GM12878 (cell line): ENCODE results near the gene PCDHGA5. TPM values are rescaled to one million over a fixed set of nuclear protein-coding genes. Genes with fewer than 3 reads are reported as not detected.
A peak's percentile ranks its signal among the peaks of the same experiment; 100 is the strongest.

ENCODE experiments used
- EED ChIP-seq: sonication (generic); IDR thresholded peaks from 2 replicates; pipeline ENCODE4 v1.6.1; 2016; ENCODE audit warnings: antibody characterized with exemption, low read depth
- JUND ChIP-seq: IDR thresholded peaks from 2 replicates; pipeline ENCODE4 v1.6.1; 2012; ENCODE audit warnings: low read depth, mild to moderate bottlenecking, low read length, improper control_type of control experiment, moderate library complexity
- POLR2A ChIP-seq: IDR thresholded peaks from 2 replicates; pipeline ENCODE4 v1.6.1; 2011; ENCODE audit warnings: low read depth, mild to moderate bottlenecking, low read length
- RAD21 ChIP-seq: IDR thresholded peaks from 2 replicates; pipeline ENCODE4 v1.6.1; 2011; ENCODE audit warnings: mild to moderate bottlenecking, low read depth, low read length, moderate library complexity; ENCODE audit not compliant: insufficient read depth
- SMC3 ChIP-seq: IDR thresholded peaks from 2 replicates; pipeline ENCODE4 v1.6.1; 2011; ENCODE audit warnings: low read length, improper control_type of control experiment, borderline replicate concordance
- TAF1 ChIP-seq: IDR thresholded peaks from 2 replicates; pipeline ENCODE4 v1.6.1; 2011; ENCODE audit warnings: mild to moderate bottlenecking, low read depth, low read length, borderline replicate concordance
- polyA plus RNA-seq, 11 experiments: library from polyadenylated mRNA; depleted of rRNA in 4 of 11; unstranded in 6 of 11; stranded (reverse) in 5 of 11; fragments of >200 nt; fragmentation: Nextera tagmentation in 4 of 11; fragmentation: Illumina TruSeq in 1 of 11; extraction: Ambion mirVana in 4 of 11; extraction: Trizol in 1 of 11; gene quantifications; 1 replicate in 1 of 11; 2 replicates in 10 of 11; pipeline versions ENCODE4 v1.2.1 to v1.2.3, GENCODE V29; 2011 to 2016; ENCODE audit warnings: inconsistent platforms in 2 of 11, missing spikeins in 2 of 11, low read depth in 1 of 11
- total RNA-seq, 4 experiments: library from RNA; depleted of rRNA in 3 of 4; stranded (reverse); fragments of >200 nt in 3 of 4; fragmentation: Illumina TruSeq in 1 of 4; extraction: Trizol in 1 of 4; gene quantifications; 2 replicates each; pipeline versions ENCODE4 v1.2.1 to v1.2.3, GENCODE V29; 2013 to 2021
- TF ChIP-seq, protein P1 (sequence below), 3 experiments: IDR thresholded peaks in 2 of 3; conservative IDR thresholded peaks in 1 of 3; 2 replicates each; pipeline ENCODE4 v1.5.1; 2011; ENCODE audit warnings: low read depth in 3 of 3, low read length in 3 of 3, mild to moderate bottlenecking in 3 of 3, control low read depth in 2 of 3, moderate library complexity in 2 of 3, inconsistent platforms in 1 of 3, mixed read lengths in 1 of 3; ENCODE audit not compliant: control insufficient read depth in 2 of 3, insufficient read depth in 1 of 3; ENCODE audit errors: extremely low read depth in 1 of 3
- TF ChIP-seq, protein P2 (sequence below): fragments of 450-650 bp; formaldehyde crosslinking; IDR thresholded peaks from 2 replicates; pipeline ENCODE4 v1.5.0; 2022; ENCODE audit warnings: mild to moderate bottlenecking, missing genetic modification characterization
- TF ChIP-seq, protein P3 (sequence below): fragments of 450-650 bp; IDR thresholded peaks from 2 replicates; pipeline ENCODE4 v1.6.1; 2017; ENCODE audit warnings: mild to moderate bottlenecking, moderate library complexity
- TF ChIP-seq, protein P4 (sequence below): fragments of 450-650 bp; conservative IDR thresholded peaks from 2 replicates; pipeline ENCODE4 v1.6.1; 2017; ENCODE audit warnings: mild to moderate bottlenecking, moderate library complexity
- TF ChIP-seq, protein P5 (sequence below): fragments of 450-650 bp; IDR thresholded peaks from 2 replicates; pipeline ENCODE4 v1.6.1; 2017; ENCODE audit warnings: mild to moderate bottlenecking, low read depth, inconsistent platforms; ENCODE audit not compliant: poor library complexity, severe bottlenecking

Gene PCDHGA5
- total and polyA plus RNA-seq, 10 of the 15 experiments (the other 5 are each of a cell fraction or from before 2014, with no cell fraction given) = 0.10 to 0.23 (median 0.16) TPM; not detected in 4

DNA sequence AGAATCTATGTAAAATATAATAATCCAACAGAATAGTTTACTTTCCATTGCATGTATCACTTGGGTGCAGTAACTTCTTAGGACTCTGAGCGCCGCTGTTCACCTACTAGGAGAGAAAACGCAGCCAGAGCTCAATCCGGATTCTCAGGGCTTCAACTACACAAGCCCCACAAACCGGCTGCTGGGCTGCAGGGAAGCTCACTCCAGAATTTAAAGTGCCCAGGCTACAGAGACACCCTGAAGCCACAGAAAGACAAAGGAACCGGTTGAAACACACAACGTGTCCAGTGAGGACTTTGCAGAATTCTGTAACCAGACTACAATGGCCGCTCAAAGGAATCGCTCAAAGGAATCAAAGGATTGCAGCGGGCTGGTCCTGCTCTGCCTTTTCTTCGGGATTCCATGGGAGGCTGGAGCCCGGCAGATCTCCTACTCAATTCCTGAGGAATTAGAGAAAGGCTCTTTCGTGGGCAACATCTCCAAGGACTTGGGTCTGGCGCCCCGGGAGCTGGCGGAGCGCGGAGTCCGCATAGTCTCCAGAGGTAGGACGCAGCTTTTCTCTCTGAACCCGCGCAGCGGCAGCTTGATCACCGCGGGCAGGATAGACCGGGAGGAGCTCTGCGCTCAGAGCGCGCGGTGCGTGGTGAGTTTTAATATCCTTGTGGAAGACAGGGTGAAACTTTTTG, 49.0 kb downstream of the PCDHGA5 start, which contains the start of gene PCDHGA10 (continued):
- TF ChIP-seq, protein P1, sequence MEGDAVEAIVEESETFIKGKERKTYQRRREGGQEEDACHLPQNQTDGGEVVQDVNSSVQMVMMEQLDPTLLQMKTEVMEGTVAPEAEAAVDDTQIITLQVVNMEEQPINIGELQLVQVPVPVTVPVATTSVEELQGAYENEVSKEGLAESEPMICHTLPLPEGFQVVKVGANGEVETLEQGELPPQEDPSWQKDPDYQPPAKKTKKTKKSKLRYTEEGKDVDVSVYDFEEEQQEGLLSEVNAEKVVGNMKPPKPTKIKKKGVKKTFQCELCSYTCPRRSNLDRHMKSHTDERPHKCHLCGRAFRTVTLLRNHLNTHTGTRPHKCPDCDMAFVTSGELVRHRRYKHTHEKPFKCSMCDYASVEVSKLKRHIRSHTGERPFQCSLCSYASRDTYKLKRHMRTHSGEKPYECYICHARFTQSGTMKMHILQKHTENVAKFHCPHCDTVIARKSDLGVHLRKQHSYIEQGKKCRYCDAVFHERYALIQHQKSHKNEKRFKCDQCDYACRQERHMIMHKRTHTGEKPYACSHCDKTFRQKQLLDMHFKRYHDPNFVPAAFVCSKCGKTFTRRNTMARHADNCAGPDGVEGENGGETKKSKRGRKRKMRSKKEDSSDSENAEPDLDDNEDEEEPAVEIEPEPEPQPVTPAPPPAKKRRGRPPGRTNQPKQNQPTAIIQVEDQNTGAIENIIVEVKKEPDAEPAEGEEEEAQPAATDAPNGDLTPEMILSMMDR (IDR thresholded peaks at IDR 0.05 in 2 of 3, conservative IDR thresholded peaks at IDR 0.05 in 1 of 3; ENCODE audit: control insufficient read depth in 2 of 3, extremely low read depth in 1 of 3, insufficient read depth in 1 of 3, low read depth in 3 of 3, low read length in 3 of 3) = peak; percentile 81 to 86 (median 83)
- TF ChIP-seq RAD21 (peak; percentile 86), JUND (no peak), TAF1 (no peak), EED (peak; percentile 17; the same call in 1 of the 2 replicates), SMC3 (peak; percentile 77), POLR2A (no peak)
- TF ChIP-seq, protein P2, sequence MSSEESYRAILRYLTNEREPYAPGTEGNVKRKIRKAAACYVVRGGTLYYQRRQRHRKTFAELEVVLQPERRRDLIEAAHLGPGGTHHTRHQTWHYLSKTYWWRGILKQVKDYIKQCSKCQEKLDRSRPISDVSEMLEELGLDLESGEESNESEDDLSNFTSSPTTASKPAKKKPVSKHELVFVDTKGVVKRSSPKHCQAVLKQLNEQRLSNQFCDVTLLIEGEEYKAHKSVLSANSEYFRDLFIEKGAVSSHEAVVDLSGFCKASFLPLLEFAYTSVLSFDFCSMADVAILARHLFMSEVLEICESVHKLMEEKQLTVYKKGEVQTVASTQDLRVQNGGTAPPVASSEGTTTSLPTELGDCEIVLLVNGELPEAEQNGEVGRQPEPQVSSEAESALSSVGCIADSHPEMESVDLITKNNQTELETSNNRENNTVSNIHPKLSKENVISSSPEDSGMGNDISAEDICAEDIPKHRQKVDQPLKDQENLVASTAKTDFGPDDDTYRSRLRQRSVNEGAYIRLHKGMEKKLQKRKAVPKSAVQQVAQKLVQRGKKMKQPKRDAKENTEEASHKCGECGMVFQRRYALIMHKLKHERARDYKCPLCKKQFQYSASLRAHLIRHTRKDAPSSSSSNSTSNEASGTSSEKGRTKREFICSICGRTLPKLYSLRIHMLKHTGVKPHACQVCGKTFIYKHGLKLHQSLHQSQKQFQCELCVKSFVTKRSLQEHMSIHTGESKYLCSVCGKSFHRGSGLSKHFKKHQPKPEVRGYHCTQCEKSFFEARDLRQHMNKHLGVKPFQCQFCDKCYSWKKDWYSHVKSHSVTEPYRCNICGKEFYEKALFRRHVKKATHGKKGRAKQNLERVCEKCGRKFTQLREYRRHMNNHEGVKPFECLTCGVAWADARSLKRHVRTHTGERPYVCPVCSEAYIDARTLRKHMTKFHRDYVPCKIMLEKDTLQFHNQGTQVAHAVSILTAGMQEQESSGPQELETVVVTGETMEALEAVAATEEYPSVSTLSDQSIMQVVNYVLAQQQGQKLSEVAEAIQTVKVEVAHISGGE (CRISPR knock-in tag) = no peak
- TF ChIP-seq, protein P3, sequence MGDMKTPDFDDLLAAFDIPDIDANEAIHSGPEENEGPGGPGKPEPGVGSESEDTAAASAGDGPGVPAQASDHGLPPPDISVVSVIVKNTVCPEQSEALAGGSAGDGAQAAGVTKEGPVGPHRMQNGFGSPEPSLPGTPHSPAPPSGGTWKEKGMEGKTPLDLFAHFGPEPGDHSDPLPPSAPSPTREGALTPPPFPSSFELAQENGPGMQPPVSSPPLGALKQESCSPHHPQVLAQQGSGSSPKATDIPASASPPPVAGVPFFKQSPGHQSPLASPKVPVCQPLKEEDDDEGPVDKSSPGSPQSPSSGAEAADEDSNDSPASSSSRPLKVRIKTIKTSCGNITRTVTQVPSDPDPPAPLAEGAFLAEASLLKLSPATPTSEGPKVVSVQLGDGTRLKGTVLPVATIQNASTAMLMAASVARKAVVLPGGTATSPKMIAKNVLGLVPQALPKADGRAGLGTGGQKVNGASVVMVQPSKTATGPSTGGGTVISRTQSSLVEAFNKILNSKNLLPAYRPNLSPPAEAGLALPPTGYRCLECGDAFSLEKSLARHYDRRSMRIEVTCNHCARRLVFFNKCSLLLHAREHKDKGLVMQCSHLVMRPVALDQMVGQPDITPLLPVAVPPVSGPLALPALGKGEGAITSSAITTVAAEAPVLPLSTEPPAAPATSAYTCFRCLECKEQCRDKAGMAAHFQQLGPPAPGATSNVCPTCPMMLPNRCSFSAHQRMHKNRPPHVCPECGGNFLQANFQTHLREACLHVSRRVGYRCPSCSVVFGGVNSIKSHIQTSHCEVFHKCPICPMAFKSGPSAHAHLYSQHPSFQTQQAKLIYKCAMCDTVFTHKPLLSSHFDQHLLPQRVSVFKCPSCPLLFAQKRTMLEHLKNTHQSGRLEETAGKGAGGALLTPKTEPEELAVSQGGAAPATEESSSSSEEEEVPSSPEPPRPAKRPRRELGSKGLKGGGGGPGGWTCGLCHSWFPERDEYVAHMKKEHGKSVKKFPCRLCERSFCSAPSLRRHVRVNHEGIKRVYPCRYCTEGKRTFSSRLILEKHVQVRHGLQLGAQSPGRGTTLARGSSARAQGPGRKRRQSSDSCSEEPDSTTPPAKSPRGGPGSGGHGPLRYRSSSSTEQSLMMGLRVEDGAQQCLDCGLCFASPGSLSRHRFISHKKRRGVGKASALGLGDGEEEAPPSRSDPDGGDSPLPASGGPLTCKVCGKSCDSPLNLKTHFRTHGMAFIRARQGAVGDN = no peak
- TF ChIP-seq, protein P4, sequence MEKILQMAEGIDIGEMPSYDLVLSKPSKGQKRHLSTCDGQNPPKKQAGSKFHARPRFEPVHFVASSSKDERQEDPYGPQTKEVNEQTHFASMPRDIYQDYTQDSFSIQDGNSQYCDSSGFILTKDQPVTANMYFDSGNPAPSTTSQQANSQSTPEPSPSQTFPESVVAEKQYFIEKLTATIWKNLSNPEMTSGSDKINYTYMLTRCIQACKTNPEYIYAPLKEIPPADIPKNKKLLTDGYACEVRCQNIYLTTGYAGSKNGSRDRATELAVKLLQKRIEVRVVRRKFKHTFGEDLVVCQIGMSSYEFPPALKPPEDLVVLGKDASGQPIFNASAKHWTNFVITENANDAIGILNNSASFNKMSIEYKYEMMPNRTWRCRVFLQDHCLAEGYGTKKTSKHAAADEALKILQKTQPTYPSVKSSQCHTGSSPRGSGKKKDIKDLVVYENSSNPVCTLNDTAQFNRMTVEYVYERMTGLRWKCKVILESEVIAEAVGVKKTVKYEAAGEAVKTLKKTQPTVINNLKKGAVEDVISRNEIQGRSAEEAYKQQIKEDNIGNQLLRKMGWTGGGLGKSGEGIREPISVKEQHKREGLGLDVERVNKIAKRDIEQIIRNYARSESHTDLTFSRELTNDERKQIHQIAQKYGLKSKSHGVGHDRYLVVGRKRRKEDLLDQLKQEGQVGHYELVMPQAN = no peak; the same call in 1 of the 2 replicates
- TF ChIP-seq, protein P5, sequence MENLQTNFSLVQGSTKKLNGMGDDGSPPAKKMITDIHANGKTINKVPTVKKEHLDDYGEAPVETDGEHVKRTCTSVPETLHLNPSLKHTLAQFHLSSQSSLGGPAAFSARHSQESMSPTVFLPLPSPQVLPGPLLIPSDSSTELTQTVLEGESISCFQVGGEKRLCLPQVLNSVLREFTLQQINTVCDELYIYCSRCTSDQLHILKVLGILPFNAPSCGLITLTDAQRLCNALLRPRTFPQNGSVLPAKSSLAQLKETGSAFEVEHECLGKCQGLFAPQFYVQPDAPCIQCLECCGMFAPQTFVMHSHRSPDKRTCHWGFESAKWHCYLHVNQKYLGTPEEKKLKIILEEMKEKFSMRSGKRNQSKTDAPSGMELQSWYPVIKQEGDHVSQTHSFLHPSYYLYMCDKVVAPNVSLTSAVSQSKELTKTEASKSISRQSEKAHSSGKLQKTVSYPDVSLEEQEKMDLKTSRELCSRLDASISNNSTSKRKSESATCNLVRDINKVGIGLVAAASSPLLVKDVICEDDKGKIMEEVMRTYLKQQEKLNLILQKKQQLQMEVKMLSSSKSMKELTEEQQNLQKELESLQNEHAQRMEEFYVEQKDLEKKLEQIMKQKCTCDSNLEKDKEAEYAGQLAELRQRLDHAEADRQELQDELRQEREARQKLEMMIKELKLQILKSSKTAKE = peak; percentile 31
